HG03457 (cell line): Measurements from ENCODE around the gene AGBL3.
"Not testable (repeated sequence)": the region's sequence is repeated elsewhere in the genome, so short reads cannot be mapped to it uniquely, and the experiment has no call there.

Experiments
- ATAC-seq: cut with Tn5 transposase; IDR thresholded peaks from one replicate; pipeline ENCODE4 v1.9.1; 2021; ENCODE audit warnings: moderate number of reproducible peaks; ENCODE audit not compliant: unreplicated experiment

Gene AGBL3

GRCh38 chr7:135074531-135074930 is 88.2 kb downstream of the AGBL3 start:
- no peak for ATAC-seq

GRCh38 chr7:135075716-135076115 is 89.4 kb downstream of the AGBL3 start:
- no peak for ATAC-seq

GRCh38 chr7:135076882-135077281 is 90.6 kb downstream of the AGBL3 start:
- no peak for ATAC-seq

DNA sequence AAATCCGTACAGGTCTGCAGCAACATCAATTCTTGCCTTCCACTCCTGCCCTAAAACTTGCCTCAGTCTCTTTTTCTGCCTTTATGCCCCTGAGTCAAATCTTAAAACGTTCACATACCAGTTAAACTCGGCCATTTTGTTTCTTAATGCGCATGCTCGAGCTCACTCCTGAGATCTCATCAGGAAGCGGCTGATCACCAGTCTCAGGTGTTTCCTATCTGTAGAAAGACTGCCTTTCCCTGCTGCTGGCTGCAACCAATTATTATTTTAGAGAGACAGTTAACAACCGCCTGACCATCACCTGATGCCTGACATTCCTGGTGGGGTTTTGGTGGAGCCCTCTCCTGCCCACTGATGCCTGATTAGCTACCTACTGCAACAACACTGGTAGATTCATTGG is 91.3 kb downstream of the AGBL3 start:
- no peak for ATAC-seq

GRCh38 chr7:135078051-135078450 is 91.7 kb downstream of the AGBL3 start:
- ATAC-seq: no peak

GRCh38 chr7:135079068-135079467 is 92.8 kb downstream of the AGBL3 start:
- ATAC-seq: no peak

DNA sequence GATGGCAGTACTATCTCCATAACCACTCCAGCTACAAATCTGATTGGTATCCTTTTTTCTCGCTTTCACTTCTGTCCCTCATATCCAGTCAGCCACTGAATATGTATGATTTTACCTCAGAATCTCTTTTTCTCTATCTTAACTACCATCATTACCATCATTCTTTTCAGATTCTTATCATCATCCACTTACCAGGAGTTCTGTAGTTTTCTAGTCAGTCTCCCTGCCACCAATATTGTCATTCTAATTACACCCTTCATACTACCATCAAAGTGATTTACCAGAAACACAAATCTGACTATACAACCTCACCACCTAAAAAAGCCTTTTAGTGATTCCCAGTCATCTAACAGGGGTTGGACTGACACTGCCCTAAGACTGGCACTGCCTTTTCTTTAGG is 96.7 kb downstream of the AGBL3 start:
- no peak for ATAC-seq

GRCh38 chr7:135088566-135088965 is 102.3 kb downstream of the AGBL3 start:
- no peak for ATAC-seq

- no peak for ATAC-seq
These were observed 105.4 kb downstream of the AGBL3 start for GRCh38 chr7:135091717-135092116.

DNA sequence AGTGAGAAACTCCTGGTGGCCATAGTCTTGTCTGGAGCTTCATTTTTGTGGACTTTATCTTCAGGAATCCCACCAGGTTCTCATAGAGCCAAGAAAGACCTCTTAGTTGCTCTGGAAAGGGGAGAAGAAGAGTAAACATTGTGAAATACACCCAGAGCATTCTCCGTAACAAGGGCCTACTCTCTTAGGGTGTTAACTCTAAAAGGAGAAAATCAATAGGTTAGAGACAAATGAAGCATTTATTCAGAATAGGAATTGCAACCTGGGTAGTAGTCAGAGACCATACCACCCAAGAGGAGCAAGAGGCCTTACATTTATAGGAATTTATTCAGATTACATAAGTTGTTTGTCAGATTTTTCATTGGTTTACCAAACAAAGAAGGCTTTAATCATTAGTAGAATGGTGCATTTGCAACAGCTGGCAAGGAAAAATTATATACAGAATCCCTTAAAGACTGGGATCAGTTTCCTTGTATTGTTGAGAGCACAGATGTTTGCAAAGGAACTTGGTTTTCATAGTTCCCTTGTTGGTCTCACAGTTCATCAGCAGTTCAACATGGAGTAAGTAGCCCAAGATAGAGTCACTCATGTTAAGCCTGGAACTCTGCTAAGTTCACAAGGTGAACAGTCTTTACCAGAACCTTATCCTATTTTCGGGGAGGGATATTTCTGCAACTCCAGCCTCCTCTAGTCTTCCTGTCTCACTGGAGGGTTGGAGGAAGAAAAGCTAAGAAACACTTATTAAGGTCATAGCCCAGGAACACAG is 108.3 kb downstream of the AGBL3 start:
- no peak for ATAC-seq

DNA sequence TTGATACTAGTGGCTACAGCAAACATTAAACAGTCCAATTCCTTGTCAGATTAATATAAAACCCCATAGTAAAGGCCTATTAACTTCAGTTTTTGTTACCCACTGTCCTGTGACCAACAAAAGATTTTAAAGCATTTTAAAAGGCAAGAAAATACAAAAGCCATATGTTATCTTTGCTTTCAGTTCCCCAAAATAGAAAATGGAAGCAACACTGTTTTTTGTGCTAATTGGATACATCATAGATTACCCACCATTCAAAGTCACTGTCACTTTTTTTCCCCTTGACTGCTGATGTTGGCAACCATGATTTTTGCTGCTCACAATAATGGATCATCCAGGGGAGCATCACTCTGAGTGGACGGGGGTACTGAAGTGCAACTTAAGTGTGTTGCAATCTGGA is 109.1 kb downstream of the AGBL3 start:
- ATAC-seq: no peak

DNA sequence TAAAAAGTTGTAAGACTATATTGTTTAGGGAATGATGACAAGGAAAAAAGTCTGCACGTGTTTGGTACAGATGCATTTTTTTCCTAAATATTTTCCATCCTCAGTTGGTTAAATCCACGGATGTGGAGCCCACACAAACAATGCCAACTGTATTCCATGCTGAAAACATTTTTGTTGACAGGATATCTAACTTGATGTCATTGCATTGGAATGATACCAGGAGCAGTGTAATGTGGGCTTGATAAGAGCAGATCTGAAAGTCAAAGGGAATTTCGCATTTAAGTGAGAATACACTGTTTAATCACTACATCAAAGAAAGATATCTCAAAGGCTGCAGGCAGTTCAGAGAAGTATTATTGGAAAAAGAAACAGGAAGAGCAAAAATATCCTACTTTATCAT is 112.1 kb downstream of the AGBL3 start:
- ATAC-seq: no peak

DNA sequence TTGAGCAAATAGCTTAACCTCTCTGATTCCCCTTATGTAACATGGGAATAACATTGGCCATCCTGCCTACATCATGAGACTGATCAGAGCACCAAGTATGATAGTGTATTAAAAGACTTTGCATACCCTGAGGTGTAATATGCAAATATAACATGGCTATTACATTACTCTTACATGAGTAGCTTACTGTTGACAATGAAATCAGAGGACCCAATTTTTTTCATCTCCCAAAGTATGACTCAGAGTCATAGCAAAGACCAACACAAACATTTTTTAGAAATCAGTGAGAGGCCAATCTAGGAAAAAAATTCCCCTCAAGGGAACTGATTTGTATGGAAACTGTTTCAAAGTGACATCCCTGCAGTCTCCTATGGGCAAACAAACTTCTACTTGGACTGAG is 114.5 kb downstream of the AGBL3 start:
- no peak for ATAC-seq

DNA sequence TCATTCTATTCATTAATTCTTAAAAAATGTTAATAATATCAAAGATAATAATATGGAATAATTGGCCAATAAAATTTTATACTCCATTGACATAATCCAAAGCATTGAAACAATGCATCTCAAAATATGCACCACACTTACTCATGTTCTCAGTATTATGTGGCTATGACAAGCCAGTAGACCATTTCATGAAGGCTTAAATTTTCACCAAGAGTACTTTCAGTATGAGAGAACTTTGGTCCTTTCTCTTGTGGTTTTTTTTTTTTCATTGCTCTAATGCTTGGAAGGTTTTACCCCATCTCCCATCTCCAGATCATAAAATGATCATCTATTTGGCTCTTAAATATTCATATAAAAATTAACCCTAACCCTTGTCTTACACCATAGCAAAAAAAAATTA is 116.1 kb downstream of the AGBL3 start:
- ATAC-seq: peak; percentile 98

- no peak for ATAC-seq
These were observed 123.3 kb downstream of the AGBL3 start for GRCh38 chr7:135109562-135109961.

DNA sequence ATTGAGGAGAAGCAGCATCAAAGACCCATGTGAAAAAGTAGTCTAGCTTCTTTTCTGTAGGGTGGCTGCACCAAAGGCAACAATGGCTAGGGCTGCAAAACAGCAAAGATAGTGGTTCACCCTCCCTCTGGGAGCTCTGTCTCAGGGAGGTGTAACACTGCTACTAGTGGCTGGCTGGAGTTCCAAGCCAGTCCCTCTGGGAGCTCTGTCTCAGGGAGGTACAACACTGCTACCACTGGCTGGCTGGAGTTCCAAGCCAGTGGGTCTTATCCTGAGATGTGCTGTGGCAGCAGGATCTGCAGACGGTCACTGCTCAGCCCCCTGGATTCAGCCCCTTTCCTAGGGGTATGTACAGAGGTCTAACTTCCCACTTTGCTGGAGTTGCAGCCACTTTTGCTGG is 123.7 kb downstream of the AGBL3 start:
- no peak for ATAC-seq

- no peak for ATAC-seq
These were observed 125.1 kb downstream of the AGBL3 start for GRCh38 chr7:135111379-135111778.

DNA sequence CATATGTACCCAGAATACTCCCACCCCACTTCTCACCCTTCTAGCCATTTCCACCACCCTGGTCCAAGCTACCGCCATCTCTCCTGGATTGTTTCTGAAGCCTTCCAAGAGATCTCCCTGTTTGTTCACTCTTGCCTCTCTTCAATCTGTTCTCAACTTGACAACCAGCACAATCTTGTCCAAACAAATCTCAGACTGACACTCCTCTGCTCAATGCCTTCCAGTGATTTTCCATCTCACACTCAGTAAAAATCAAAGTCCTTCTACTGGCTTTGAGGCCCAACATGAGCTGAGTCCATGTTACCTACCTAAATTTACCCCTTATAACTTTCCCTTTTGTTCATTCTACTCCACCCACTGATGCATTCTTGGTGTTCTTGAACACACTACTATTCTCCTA is 128.3 kb downstream of the AGBL3 start:
- ATAC-seq: no peak

DNA sequence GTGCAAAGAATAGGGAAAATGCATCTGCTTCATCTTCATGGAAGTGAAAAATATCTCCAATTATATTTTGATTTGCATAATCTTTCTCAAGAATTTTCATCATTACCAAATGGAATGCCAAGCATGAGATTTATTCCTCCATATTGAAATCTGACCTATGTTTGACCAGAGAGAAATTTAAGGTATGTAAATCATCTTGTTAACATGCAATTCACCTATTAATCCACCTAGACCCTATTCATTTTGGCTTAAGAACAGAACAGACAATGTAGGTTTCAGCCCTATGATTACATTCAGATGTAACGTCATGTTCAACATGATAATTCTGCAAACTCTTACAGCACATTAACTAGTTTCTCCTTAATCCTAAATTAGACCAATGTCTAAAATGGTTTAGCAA is 130.8 kb downstream of the AGBL3 start:
- no peak for ATAC-seq

DNA sequence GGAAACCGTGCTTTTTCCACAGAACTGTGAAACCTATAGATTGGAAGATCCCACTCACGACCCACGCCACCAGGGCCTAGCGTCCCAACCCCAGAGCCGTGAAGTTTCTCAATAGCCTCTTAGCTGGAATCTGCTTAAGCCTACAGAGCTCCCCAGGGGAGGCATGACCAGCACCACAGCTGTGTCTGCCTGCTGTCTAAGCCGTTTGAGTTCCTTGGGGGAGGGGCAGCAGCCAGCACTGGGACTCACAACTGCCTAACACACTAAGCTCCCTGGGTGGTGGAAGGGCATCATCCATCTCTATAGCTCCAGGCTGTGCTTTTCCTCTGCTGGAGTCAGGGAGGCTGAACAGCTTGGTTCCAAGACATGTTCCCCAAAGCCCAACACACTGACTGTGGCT is 135.6 kb downstream of the AGBL3 start:
- ATAC-seq: no peak

- not testable (repeated sequence) for ATAC-seq
These were observed 138.3 kb downstream of the AGBL3 start for GRCh38 chr7:135124631-135125030.

- ATAC-seq: no peak
These were observed 142.6 kb downstream of the AGBL3 start for GRCh38 chr7:135128931-135129330.

DNA sequence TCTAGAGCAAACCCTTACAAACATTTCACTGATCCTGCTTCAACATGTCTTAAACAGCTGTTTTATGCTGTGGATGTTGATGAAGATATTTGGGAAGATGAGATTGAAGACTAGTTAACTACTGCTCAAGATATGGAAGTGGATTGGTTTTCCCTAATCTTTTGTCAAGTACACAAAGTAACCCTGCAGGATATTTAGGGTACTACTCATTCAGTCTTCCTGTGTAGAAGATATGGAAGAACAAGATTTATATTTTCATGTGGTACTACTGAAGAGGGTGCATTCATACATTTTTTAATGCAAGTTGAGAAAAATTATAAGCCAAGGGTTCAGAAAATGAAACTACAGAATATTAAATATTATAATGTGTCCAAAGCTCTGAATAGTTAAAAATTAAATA is 143.3 kb downstream of the AGBL3 start:
- ATAC-seq: no peak
